ENCODE data around the gene GNL1.
"Not testable (repeated sequence)": the region's sequence is repeated elsewhere in the genome, so short reads cannot be mapped to it uniquely, and the experiment has no call there.

GNL1 gene

GRCh38 chr6:30495993-30496392, 60.3 kb downstream of the GNL1 start:
- DNase-seq (ENCODE audit: low read depth) = no peak

- DNase-seq (ENCODE audit: low read depth) = not testable (repeated sequence)
Measured at GRCh38 chr6:30495060-30495459, 61.2 kb downstream of the GNL1 start.

- DNase-seq (ENCODE audit: low read depth) = no peak
Measured at GRCh38 chr6:30494291-30494861, 61.9 kb downstream of the GNL1 start.

- DNase-seq (ENCODE audit: low read depth) = no peak
Measured at GRCh38 chr6:30493643-30494250, 62.5 kb downstream of the GNL1 start.

- no peak for DNase-seq (ENCODE audit: low read depth)
Measured at GRCh38 chr6:30491991-30492952, 64.0 kb downstream of the GNL1 start.
